HG02973 (cell line): ENCODE measurements around the gene C2CD2.
"Not testable (repeated sequence)": the region's sequence is repeated elsewhere in the genome, so short reads cannot be mapped to it uniquely, and the experiment has no call there.

Experiments used
- ATAC-seq: cut with Tn5 transposase; IDR thresholded peaks from one replicate; pipeline ENCODE4 v1.9.1; 2021; ENCODE audit warnings: moderate library complexity; ENCODE audit not compliant: unreplicated experiment

Gene C2CD2

GRCh38 chr21:41953831-41954653 lies at the start of gene C2CD2:
C2CD2 (minus strand) TSS chr21:41954018; CDS start chr21:41953648, 370 bp downstream.
- ATAC-seq = no peak

GRCh38 chr21:42003051-42003461 lies 49.2 kb upstream of the C2CD2 start:
- ATAC-seq = no peak

GRCh38 chr21:42002421-42002958 lies 48.7 kb upstream of the C2CD2 start:
- ATAC-seq = peak; percentile 67

- ATAC-seq = no peak
These were observed 48.0 kb upstream of the C2CD2 start for GRCh38 chr21:42001781-42002180.

- ATAC-seq = no peak
These were observed 47.1 kb upstream of the C2CD2 start for GRCh38 chr21:42000908-42001307.

GRCh38 chr21:41997657-41998056 lies 43.8 kb upstream of the C2CD2 start:
- ATAC-seq = no peak

- ATAC-seq = no peak
These were observed 41.8 kb upstream of the C2CD2 start for GRCh38 chr21:41995577-41995976.

GRCh38 chr21:41994613-41995012 lies 40.8 kb upstream of the C2CD2 start:
- ATAC-seq = not testable (repeated sequence)

GRCh38 chr21:41993744-41994143 lies 39.9 kb upstream of the C2CD2 start:
- no peak for ATAC-seq

GRCh38 chr21:41992576-41992975 lies 38.8 kb upstream of the C2CD2 start:
- no peak for ATAC-seq

GRCh38 chr21:41991659-41992058 lies 37.8 kb upstream of the C2CD2 start:
- no peak for ATAC-seq

GRCh38 chr21:41989698-41990097 lies 35.9 kb upstream of the C2CD2 start:
- ATAC-seq = no peak

GRCh38 chr21:41987310-41987709 lies 33.5 kb upstream of the C2CD2 start:
- ATAC-seq = no peak

- no peak for ATAC-seq
These were observed 32.0 kb upstream of the C2CD2 start for GRCh38 chr21:41985662-41986416.

- ATAC-seq = no peak
These were observed 29.4 kb upstream of the C2CD2 start for GRCh38 chr21:41983229-41983628.

- ATAC-seq = no peak
These were observed 26.7 kb upstream of the C2CD2 start for GRCh38 chr21:41980561-41980960.

- ATAC-seq = no peak
These were observed 26.0 kb upstream of the C2CD2 start for GRCh38 chr21:41979751-41980369.

GRCh38 chr21:41979335-41979734 lies 25.5 kb upstream of the C2CD2 start:
- no peak for ATAC-seq

GRCh38 chr21:41977034-41977950 lies 23.5 kb upstream of the C2CD2 start:
- ATAC-seq = no peak

- ATAC-seq = no peak
These were observed 22.8 kb upstream of the C2CD2 start for GRCh38 chr21:41976611-41977010.
